ENCODE measurements around the gene FAM50B. TPM values are rescaled to one million over a fixed set of nuclear protein-coding genes. Genes with fewer than 3 reads are reported as not detected.

Gene FAM50B
- total RNA-seq, 6 experiments from 2014 or later: 3.6 to 11.1 (median 8.5) TPM

DNA sequence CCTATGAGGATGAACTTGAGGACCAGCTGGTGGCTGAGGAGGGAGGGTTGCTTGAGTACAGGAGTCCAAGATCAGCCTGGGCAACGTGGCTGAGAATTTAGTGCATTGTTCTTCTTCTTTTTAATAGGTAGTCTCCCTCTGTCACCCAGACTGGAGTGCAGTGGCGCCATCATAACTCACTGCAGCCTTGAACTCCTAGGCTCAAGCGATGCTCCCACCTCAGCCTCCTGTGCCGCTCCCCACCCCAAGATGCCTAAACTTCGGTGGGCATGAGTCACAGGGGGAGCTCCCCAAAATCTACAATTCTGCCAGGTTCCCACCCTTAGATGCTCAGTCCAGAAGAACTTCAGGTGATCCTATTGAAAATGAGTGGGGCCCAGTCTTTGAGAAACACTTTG is 21.4 kb downstream of the FAM50B start:
- H3K4me3 ChIP-seq: no peak overlapping the region
- H3K9me3 ChIP-seq: no peaks in the 10 kb centered on the region
- DNase-seq (peak in 1 of 3 donors; percentile 28), ATAC-seq (no peak)
- intact Hi-C loops (cut with DNase I): no loop called here
- H3K27ac ChIP-seq: peak overlapping the region in 2 of 3 donors; percentile 74 to 86
- H3K27me3 ChIP-seq: no peaks in the 10 kb centered on the region
- H3K36me3 ChIP-seq: no peaks in the 10 kb centered on the region
- 74% methylated on average over 4 of the region's 5 CpGs for WGBS (ENCODE audit: insufficient coverage, low coverage, low lambda C conversion rate, missing lambda C conversion rate)
- H3K4me1 ChIP-seq: peaks cover 0 to 47% (median 23%) of the 10 kb centered on the region in 4 donors
- TF ChIP-seq, protein P1, sequence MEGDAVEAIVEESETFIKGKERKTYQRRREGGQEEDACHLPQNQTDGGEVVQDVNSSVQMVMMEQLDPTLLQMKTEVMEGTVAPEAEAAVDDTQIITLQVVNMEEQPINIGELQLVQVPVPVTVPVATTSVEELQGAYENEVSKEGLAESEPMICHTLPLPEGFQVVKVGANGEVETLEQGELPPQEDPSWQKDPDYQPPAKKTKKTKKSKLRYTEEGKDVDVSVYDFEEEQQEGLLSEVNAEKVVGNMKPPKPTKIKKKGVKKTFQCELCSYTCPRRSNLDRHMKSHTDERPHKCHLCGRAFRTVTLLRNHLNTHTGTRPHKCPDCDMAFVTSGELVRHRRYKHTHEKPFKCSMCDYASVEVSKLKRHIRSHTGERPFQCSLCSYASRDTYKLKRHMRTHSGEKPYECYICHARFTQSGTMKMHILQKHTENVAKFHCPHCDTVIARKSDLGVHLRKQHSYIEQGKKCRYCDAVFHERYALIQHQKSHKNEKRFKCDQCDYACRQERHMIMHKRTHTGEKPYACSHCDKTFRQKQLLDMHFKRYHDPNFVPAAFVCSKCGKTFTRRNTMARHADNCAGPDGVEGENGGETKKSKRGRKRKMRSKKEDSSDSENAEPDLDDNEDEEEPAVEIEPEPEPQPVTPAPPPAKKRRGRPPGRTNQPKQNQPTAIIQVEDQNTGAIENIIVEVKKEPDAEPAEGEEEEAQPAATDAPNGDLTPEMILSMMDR (IDR thresholded peaks at IDR 0.05): no peak
- no peak for TF ChIP-seq POLR2A (IDR thresholded peaks at IDR 0.05)

DNA sequence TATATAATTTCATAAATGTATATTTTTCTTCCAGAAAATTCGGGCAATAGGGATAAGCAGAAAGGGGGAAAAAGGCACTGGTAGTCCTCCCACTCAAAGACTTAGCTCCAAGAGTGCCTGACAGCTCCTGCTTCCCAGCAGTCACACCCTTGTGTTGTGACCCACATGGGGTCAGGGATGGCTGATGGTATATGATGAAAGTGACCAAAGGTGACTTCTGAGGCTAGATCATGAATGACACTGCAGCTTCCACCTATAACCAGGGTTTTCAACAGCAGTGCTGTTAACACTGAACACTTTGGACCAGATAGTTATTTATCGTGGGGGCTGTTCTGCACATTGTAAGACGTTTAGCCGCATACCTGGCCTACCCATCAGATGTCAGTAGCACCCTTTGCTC is 22.3 kb downstream of the FAM50B start:
- no peaks in the 10 kb centered on the region for H3K27me3 ChIP-seq
- no peak for TF ChIP-seq POLR2A (IDR thresholded peaks at IDR 0.05)
- TF ChIP-seq, protein P1 (IDR thresholded peaks at IDR 0.05): no peak
- H3K36me3 ChIP-seq: no peaks in the 10 kb centered on the region
- intact Hi-C loops (cut with DNase I): no loop called here
- DNase-seq: no peak
- no peaks in the 10 kb centered on the region for H3K9me3 ChIP-seq
- no peak overlapping the region for H3K4me3 ChIP-seq
- peak; percentile 3 to 58 (median 22) for ATAC-seq
- 60% methylated on average over 3 of the region's 4 CpGs for WGBS (ENCODE audit: insufficient coverage, low coverage, low lambda C conversion rate, missing lambda C conversion rate)
- H3K27ac ChIP-seq: peak overlapping the region; percentile 48 to 86 (median 74)
- H3K4me1 ChIP-seq: peaks cover 0 to 47% (median 23%) of the 10 kb centered on the region in 4 donors

DNA sequence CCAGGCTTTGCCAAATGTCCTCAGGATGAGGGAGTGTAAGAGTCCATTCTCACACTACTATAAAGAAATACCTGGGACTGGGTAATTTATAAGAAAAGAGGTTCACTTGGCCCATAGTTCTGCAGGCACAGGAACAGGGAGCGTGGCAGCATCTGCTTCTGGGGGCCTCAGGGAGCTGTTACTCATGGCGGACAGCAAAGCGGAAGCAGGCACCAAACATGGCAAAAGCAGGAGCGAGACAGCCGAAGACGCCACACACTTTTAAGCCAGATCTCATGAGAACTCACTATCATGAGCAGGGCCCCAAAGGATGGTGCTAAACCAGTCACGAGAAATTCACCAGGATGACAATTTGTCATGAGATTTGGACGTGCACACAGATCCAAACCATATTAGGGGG is 22.8 kb downstream of the FAM50B start:
- H3K36me3 ChIP-seq: no peaks in the 10 kb centered on the region
- no peaks in the 10 kb centered on the region for H3K9me3 ChIP-seq
- H3K4me3 ChIP-seq: no peak overlapping the region
- no peaks in the 10 kb centered on the region for H3K27me3 ChIP-seq
- H3K27ac ChIP-seq: peak overlapping the region; percentile 48 to 86 (median 74)
- WGBS (ENCODE audit: insufficient coverage, low coverage, low lambda C conversion rate, missing lambda C conversion rate): 71% methylated on average over 5 of the region's 8 CpGs
- ATAC-seq (peak in 1 of 4 donors; percentile 4), DNase-seq (no peak)
- TF ChIP-seq POLR2A (IDR thresholded peaks at IDR 0.05): no peak
- TF ChIP-seq, protein P1 (IDR thresholded peaks at IDR 0.05): no peak
- intact Hi-C loops (cut with DNase I): no loop called here
- H3K4me1 ChIP-seq: peaks cover 0 to 47% (median 23%) of the 10 kb centered on the region in 4 donors

DNA sequence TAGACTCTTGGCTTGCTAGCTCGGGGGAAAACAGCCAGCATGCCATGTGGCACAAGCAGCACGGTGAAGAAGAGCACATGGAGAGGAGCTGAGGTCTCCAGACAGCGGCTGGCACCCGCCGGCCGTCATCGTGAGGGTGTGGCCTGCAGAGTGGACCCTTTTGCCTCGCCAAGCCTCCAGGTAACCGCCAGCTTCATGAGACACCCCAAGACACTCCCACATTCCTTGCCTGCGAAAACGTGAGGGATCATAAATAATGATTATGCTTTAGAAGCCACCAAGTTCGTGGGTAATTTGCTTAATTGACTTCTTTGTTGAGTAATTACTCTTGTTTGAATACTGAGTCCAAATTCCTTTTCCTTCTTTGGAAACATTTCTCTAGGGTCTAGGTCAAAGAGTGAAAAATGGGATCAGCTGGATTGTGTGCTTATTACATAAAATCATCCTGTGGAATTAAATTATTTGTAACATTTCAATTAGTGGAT is 23.2 kb downstream of the FAM50B start:
- Histone ChIP-seq H3K4me3 (peak overlapping the region in 1 of 3 donors; percentile 0), H3K4me1 (peaks cover 0 to 47% (median 23%) of the 10 kb centered on the region in 4 donors), H3K27me3 (no peaks in the 10 kb centered on the region), H3K36me3 (no peaks in the 10 kb centered on the region), H3K9me3 (no peaks in the 10 kb centered on the region), H3K27ac (peak overlapping the region; percentile 48 to 86 (median 74))
- 16% methylated on average over 3 of the region's 12 CpGs for WGBS (ENCODE audit: insufficient coverage, low coverage, low lambda C conversion rate, missing lambda C conversion rate)
- TF ChIP-seq POLR2A (IDR thresholded peaks at IDR 0.05): no peak
- TF ChIP-seq, protein P1 (IDR thresholded peaks at IDR 0.05): no peak
- ATAC-seq: peak; percentile 66 to 89 (median 82)
- DNase-seq: peak; percentile 50 to 87 (median 84)
- intact Hi-C loops (cut with DNase I): no loop called here

All from right lobe of liver (tissue), 6 donors.